Keratinocyte (primary cell): ENCODE results near the gene UNC13C.

ENCODE experiments used
- EZH2 ChIP-seq: IDR thresholded peaks from one replicate; pipeline ENCODE4 v1.6.1; 2012; ENCODE audit warnings: inconsistent platforms, mild to moderate bottlenecking, low read length, moderate library complexity
- TF ChIP-seq, protein P1 (sequence below), 3 experiments: IDR thresholded peaks in 1 of 3; conservative IDR thresholded peaks in 1 of 3; optimal IDR thresholded peaks in 1 of 3; 2 replicates in 2 of 3; 3 replicates in 1 of 3; pipeline versions ENCODE3 to v1.5.1; 2011; ENCODE audit warnings: low read length in 3 of 3, mild to moderate bottlenecking in 3 of 3, moderate library complexity in 2 of 3, control low read depth in 1 of 3, inconsistent platforms in 1 of 3; ENCODE audit not compliant: insufficient read depth in 2 of 3; ENCODE audit errors: extremely low read depth in 1 of 3

DNA sequence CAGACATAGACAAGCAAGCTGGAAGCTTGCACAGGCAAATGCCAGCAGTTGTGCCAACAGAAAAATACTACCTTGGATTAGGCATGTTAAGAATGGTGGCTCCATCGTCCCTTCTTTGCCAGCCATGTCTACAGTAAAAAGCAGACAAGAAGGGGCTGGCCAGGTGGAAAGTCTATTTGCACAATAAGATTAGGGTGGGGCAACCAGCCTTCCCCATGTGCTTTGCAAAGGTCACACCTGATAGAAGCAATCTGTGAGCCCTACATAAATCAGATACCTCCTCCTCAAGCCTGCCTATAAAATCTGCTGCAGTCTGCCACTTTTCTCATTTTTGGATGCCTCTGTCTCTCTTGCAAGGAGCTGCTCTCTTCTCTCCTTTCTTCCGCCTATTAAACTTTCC lies 662.6 kb downstream of the UNC13C start:
- no peak for TF ChIP-seq EZH2
- TF ChIP-seq, protein P1, sequence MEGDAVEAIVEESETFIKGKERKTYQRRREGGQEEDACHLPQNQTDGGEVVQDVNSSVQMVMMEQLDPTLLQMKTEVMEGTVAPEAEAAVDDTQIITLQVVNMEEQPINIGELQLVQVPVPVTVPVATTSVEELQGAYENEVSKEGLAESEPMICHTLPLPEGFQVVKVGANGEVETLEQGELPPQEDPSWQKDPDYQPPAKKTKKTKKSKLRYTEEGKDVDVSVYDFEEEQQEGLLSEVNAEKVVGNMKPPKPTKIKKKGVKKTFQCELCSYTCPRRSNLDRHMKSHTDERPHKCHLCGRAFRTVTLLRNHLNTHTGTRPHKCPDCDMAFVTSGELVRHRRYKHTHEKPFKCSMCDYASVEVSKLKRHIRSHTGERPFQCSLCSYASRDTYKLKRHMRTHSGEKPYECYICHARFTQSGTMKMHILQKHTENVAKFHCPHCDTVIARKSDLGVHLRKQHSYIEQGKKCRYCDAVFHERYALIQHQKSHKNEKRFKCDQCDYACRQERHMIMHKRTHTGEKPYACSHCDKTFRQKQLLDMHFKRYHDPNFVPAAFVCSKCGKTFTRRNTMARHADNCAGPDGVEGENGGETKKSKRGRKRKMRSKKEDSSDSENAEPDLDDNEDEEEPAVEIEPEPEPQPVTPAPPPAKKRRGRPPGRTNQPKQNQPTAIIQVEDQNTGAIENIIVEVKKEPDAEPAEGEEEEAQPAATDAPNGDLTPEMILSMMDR (optimal IDR thresholded peaks at IDR 0.05 in 1 of 3, IDR thresholded peaks at IDR 0.05 in 1 of 3, conservative IDR thresholded peaks at IDR 0.05 in 1 of 3; ENCODE audit: extremely low read depth in 1 of 3, insufficient read depth in 2 of 3, low read length in 3 of 3), result no peak
